Activated T-helper 1 cell treated with anti-CD3 and anti-CD28 coated beads, Interleukin-12 subunit alpha, Interleukin-12 subunit beta, Interleukin-2, Interleukin-4 antibody, amounts not matched to agents 30 ng/mL and 10 ng/mL and 1 ng/mL, durations not matched to agents 14 hours and 24 hours and 36 hours (primary cell): Measurements from ENCODE around the gene AMPD2. TPM values are rescaled to one million over a fixed set of nuclear protein-coding genes. Genes with fewer than 3 reads are reported as not detected.
"Not testable (repeated sequence)": the region's sequence is repeated elsewhere in the genome, so short reads cannot be mapped to it uniquely, and the experiment has no call there.

ENCODE experiments used
- DNase-seq: peaks from one replicate; pipeline ENCODE4 v3.0.0; 2021; ENCODE audit warnings: low spot score
- H3K27ac Mint-ChIP-seq: one replicate; pipeline ENCODE4 v1.8.0; 2021; ENCODE audit warnings: mild to moderate bottlenecking, mixed read lengths
- H3K27me3 Mint-ChIP-seq: one replicate; pipeline ENCODE4 v1.8.0; 2022; ENCODE audit warnings: mild to moderate bottlenecking, moderate library complexity, mixed read lengths; ENCODE audit not compliant: insufficient read depth
- H3K36me3 Mint-ChIP-seq: one replicate; pipeline ENCODE4 v1.8.0; 2021; ENCODE audit warnings: low read depth, mixed read lengths
- H3K4me1 Mint-ChIP-seq: one replicate; pipeline ENCODE4 v1.8.0; 2021; ENCODE audit warnings: low read depth, mixed read lengths
- H3K4me3 Mint-ChIP-seq: one replicate; pipeline ENCODE4 v1.8.0; 2021; ENCODE audit warnings: mild to moderate bottlenecking, moderate library complexity, mixed read lengths
- H3K9me3 Mint-ChIP-seq: one replicate; pipeline ENCODE4 v1.8.0; 2021; ENCODE audit warnings: mixed read lengths
- intact Hi-C: fragments of 100-400 bp; cut with micrococcal nuclease; formaldehyde crosslinking; loops from one replicate; pipeline ENCODE4 v1.15.1; 2024
- total RNA-seq: library from RNA; stranded (reverse); gene quantifications from 2 replicates; pipeline ENCODE4 v1.2.3, GENCODE V29; 2022

AMPD2 gene
- total RNA-seq, 1 donor from 2014 or later: 92.4 TPM

- Mint-ChIP-seq H3K27ac (no peak overlapping the region), H3K36me3 (peaks cover 4% of the 10 kb centered on the region), H3K9me3 (no peaks in the 10 kb centered on the region), H3K27me3 (peaks cover 26% of the 10 kb centered on the region), H3K4me1 (peaks cover 22% of the 10 kb centered on the region), H3K4me3 (no peak overlapping the region)
- intact Hi-C loops: no loop called here
- DNase-seq: no peak
These were observed 33.7 kb downstream of the AMPD2 start for GRCh38 chr1:109653306-109653705.

GRCh38 chr1:109654519-109654918, 34.9 kb downstream of the AMPD2 start:
- Mint-ChIP-seq H3K27ac (no peak overlapping the region), H3K36me3 (peaks cover 9% of the 10 kb centered on the region), H3K27me3 (peaks cover 21% of the 10 kb centered on the region), H3K9me3 (no peaks in the 10 kb centered on the region), H3K4me3 (peak overlapping the region; percentile 95), H3K4me1 (peaks cover 15% of the 10 kb centered on the region)
- intact Hi-C loops: no loop called here
- no peak for DNase-seq

GRCh38 chr1:109655615-109656519, 36.2 kb downstream of the AMPD2 start, which contains the start of gene GSTM4:
Gene GSTM4 (plus strand): TSS chr1:109656099. CDS start chr1:109656390, 291 bp downstream.
- peak within 1 kb of the TSS; percentile 95 for H3K4me3 Mint-ChIP-seq
- peaks cover 15% of the 10 kb centered on the region for H3K4me1 Mint-ChIP-seq
- H3K27ac Mint-ChIP-seq: peak within 1 kb of the TSS; percentile 92
- intact Hi-C loops: loop anchor here (1.0 kb wide), 4 partner anchors 11 to 84 kb away; no protein-coding TSS in a partner anchor
- peak; percentile 56 for DNase-seq
- peaks cover 16% of the 10 kb centered on the region for H3K36me3 Mint-ChIP-seq
- peaks cover 19% of the 10 kb centered on the region for H3K27me3 Mint-ChIP-seq
- H3K9me3 Mint-ChIP-seq: no peaks in the 10 kb centered on the region

- no peak for DNase-seq
These were observed 37.8 kb downstream of the AMPD2 start for GRCh38 chr1:109657395-109657794.

GRCh38 chr1:109657970-109658369, 38.3 kb downstream of the AMPD2 start:
- Mint-ChIP-seq H3K36me3 (peaks cover 20% of the 10 kb centered on the region), H3K9me3 (no peaks in the 10 kb centered on the region), H3K4me1 (peaks cover 15% of the 10 kb centered on the region), H3K4me3 (peak overlapping the region; percentile 57), H3K27me3 (peaks cover 6% of the 10 kb centered on the region), H3K27ac (no peak overlapping the region)
- intact Hi-C loops: no loop called here
- no peak for DNase-seq

More at GRCh38 chr1:109657395-109657794, 37.8 kb downstream of the AMPD2 start:
- Mint-ChIP-seq H3K36me3 (peaks cover 20% of the 10 kb centered on the region), H3K4me3 (peak overlapping the region; percentile 57), H3K27me3 (peaks cover 8% of the 10 kb centered on the region), H3K9me3 (no peaks in the 10 kb centered on the region), H3K27ac (no peak overlapping the region), H3K4me1 (peaks cover 15% of the 10 kb centered on the region)
- intact Hi-C loops: no loop called here

- H3K9me3 Mint-ChIP-seq: no peaks in the 10 kb centered on the region
- intact Hi-C loops: no loop called here
These were observed 39.0 kb downstream of the AMPD2 start for GRCh38 chr1:109658533-109659042.

GRCh38 chr1:109659145-109659544, 39.5 kb downstream of the AMPD2 start:
- Mint-ChIP-seq H3K27ac (peak overlapping the region; percentile 15), H3K4me3 (peak overlapping the region; percentile 8), H3K4me1 (peaks cover 15% of the 10 kb centered on the region), H3K36me3 (peaks cover 20% of the 10 kb centered on the region), H3K27me3 (no peaks in the 10 kb centered on the region), H3K9me3 (no peaks in the 10 kb centered on the region)
- DNase-seq: no peak
- intact Hi-C loops: no loop called here

More at GRCh38 chr1:109658533-109659042, 39.0 kb downstream of the AMPD2 start:
- peaks cover under 1% of the 10 kb centered on the region for H3K27me3 Mint-ChIP-seq
- DNase-seq: no peak
- H3K4me1 Mint-ChIP-seq: peaks cover 15% of the 10 kb centered on the region
- H3K36me3 Mint-ChIP-seq: peaks cover 20% of the 10 kb centered on the region
- H3K4me3 Mint-ChIP-seq: peak overlapping the region; percentile 8
- peak overlapping the region; percentile 15 for H3K27ac Mint-ChIP-seq

- intact Hi-C loops: no loop called here
- no peak overlapping the region for H3K4me3 Mint-ChIP-seq
- no peaks in the 10 kb centered on the region for H3K9me3 Mint-ChIP-seq
- H3K4me1 Mint-ChIP-seq: peaks cover 10% of the 10 kb centered on the region
- DNase-seq: no peak
- H3K36me3 Mint-ChIP-seq: peaks cover 20% of the 10 kb centered on the region
- no peak overlapping the region for H3K27ac Mint-ChIP-seq
- H3K27me3 Mint-ChIP-seq: no peaks in the 10 kb centered on the region
These were observed 40.5 kb downstream of the AMPD2 start for GRCh38 chr1:109659997-109660690.

GRCh38 chr1:109660691-109661026, 41.0 kb downstream of the AMPD2 start:
- DNase-seq, H3K27me3 Mint-ChIP-seq, intact Hi-C loops, H3K27ac Mint-ChIP-seq, H3K4me1 Mint-ChIP-seq, H3K9me3 Mint-ChIP-seq, H3K4me3 Mint-ChIP-seq: not testable (repeated sequence)
- H3K36me3 Mint-ChIP-seq: peaks cover 20% of the 10 kb centered on the region

- Mint-ChIP-seq H3K27me3 (no peaks in the 10 kb centered on the region), H3K4me1 (no peaks in the 10 kb centered on the region), H3K36me3 (peaks cover 17% of the 10 kb centered on the region), H3K27ac (no peak overlapping the region), H3K9me3 (no peaks in the 10 kb centered on the region), H3K4me3 (no peak overlapping the region)
- intact Hi-C loops: no loop called here
- DNase-seq: no peak
These were observed 41.8 kb downstream of the AMPD2 start for GRCh38 chr1:109661391-109661790.

GRCh38 chr1:109664671-109665070, 45.0 kb downstream of the AMPD2 start:
- intact Hi-C loops: no loop called here
- Mint-ChIP-seq H3K27ac (no peak overlapping the region), H3K4me1 (peaks cover 15% of the 10 kb centered on the region), H3K4me3 (no peak overlapping the region), H3K27me3 (no peaks in the 10 kb centered on the region), H3K36me3 (peaks cover 14% of the 10 kb centered on the region), H3K9me3 (no peaks in the 10 kb centered on the region)
- no peak for DNase-seq

GRCh38 chr1:109667452-109668122, 48.0 kb downstream of the AMPD2 start, which contains the start of gene GSTM2:
Gene GSTM2 (plus strand): TSS chr1:109668057. CDS start chr1:109668116, 59 bp downstream.
- peaks cover 16% of the 10 kb centered on the region for H3K4me1 Mint-ChIP-seq
- H3K27me3 Mint-ChIP-seq: no peaks in the 10 kb centered on the region
- H3K4me3 Mint-ChIP-seq: peak within 1 kb of the TSS; percentile 73
- H3K9me3 Mint-ChIP-seq: no peaks in the 10 kb centered on the region
- peak; percentile 83 for DNase-seq
- H3K36me3 Mint-ChIP-seq: peaks cover 5% of the 10 kb centered on the region
- intact Hi-C loops: loop anchor here (1.0 to 2.0 kb wide), 3 partner anchors 11 to 47 kb away; partner anchors contain the start of genes GSTM1 and GSTM4
- no peak within 1 kb of the TSS for H3K27ac Mint-ChIP-seq
